Astrocyte (in vitro differentiated cells and primary cell): ENCODE measurements around the gene CTIF.

Source experiments
- EZH2 ChIP-seq: IDR thresholded peaks from 2 replicates; pipeline ENCODE4 v1.6.1; 2012; ENCODE audit warnings: mild to moderate bottlenecking, low read length, inconsistent platforms; ENCODE audit not compliant: insufficient read depth
- TF ChIP-seq, protein P1 (sequence below): IDR thresholded peaks from 2 replicates; pipeline ENCODE4 v1.5.1; 2011; ENCODE audit warnings: low read depth, mild to moderate bottlenecking, inconsistent platforms, low read length, moderate library complexity; ENCODE audit not compliant: insufficient read depth

GRCh38 chr18:48889115-48889941, 350.5 kb downstream of the CTIF start:
- TF ChIP-seq, protein P1, sequence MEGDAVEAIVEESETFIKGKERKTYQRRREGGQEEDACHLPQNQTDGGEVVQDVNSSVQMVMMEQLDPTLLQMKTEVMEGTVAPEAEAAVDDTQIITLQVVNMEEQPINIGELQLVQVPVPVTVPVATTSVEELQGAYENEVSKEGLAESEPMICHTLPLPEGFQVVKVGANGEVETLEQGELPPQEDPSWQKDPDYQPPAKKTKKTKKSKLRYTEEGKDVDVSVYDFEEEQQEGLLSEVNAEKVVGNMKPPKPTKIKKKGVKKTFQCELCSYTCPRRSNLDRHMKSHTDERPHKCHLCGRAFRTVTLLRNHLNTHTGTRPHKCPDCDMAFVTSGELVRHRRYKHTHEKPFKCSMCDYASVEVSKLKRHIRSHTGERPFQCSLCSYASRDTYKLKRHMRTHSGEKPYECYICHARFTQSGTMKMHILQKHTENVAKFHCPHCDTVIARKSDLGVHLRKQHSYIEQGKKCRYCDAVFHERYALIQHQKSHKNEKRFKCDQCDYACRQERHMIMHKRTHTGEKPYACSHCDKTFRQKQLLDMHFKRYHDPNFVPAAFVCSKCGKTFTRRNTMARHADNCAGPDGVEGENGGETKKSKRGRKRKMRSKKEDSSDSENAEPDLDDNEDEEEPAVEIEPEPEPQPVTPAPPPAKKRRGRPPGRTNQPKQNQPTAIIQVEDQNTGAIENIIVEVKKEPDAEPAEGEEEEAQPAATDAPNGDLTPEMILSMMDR, result no peak
- no peak for TF ChIP-seq EZH2
